ENCODE results near the gene ZNF652.

The ZNF652 gene

GRCh38 chr17:49258394-49258793 is 103.7 kb downstream of the ZNF652 start:
- no peak overlapping the region for H3K4me3 ChIP-seq (ENCODE audit: low read depth, low read length)
- TF ChIP-seq CTCF (IDR thresholded peaks at IDR 0.05; ENCODE audit: low read depth, low read length, missing control alignments), result no peak
- DNase-seq (ENCODE audit: low read depth), result no peak

GRCh38 chr17:49255125-49255524 is 106.9 kb downstream of the ZNF652 start:
- H3K4me3 ChIP-seq (ENCODE audit: low read depth, low read length), result no peak overlapping the region
- no peak for TF ChIP-seq CTCF (IDR thresholded peaks at IDR 0.05; ENCODE audit: low read depth, low read length, missing control alignments)

GRCh38 chr17:49254066-49254465 is 108.0 kb downstream of the ZNF652 start:
- no peak for DNase-seq (ENCODE audit: low read depth)
- no peak for TF ChIP-seq CTCF (IDR thresholded peaks at IDR 0.05; ENCODE audit: low read depth, low read length, missing control alignments)
- no peak overlapping the region for H3K4me3 ChIP-seq (ENCODE audit: low read depth, low read length)

More at GRCh38 chr17:49255125-49255524, 106.9 kb downstream of the ZNF652 start:
- DNase-seq (ENCODE audit: low read depth), result no peak

- no peak for DNase-seq (ENCODE audit: low read depth)
- no peak overlapping the region for H3K4me3 ChIP-seq (ENCODE audit: low read depth, low read length)
- TF ChIP-seq CTCF (IDR thresholded peaks at IDR 0.05; ENCODE audit: low read depth, low read length, missing control alignments), result no peak
These were observed 109.8 kb downstream of the ZNF652 start for GRCh38 chr17:49252148-49252695.

GRCh38 chr17:49249890-49250522 is 112.0 kb downstream of the ZNF652 start:
- no peak overlapping the region for H3K4me3 ChIP-seq (ENCODE audit: low read depth, low read length)
- TF ChIP-seq CTCF (IDR thresholded peaks at IDR 0.05; ENCODE audit: low read depth, low read length, missing control alignments), result no peak

GRCh38 chr17:49249292-49249794 is 112.7 kb downstream of the ZNF652 start:
- H3K4me3 ChIP-seq (ENCODE audit: low read depth, low read length), result no peak overlapping the region
- DNase-seq (ENCODE audit: low read depth), result no peak
- no peak for TF ChIP-seq CTCF (IDR thresholded peaks at IDR 0.05; ENCODE audit: low read depth, low read length, missing control alignments)

More at GRCh38 chr17:49249890-49250522, 112.0 kb downstream of the ZNF652 start:
- DNase-seq (ENCODE audit: low read depth), result no peak

- no peak for TF ChIP-seq CTCF (IDR thresholded peaks at IDR 0.05; ENCODE audit: low read depth, low read length, missing control alignments)
- DNase-seq (ENCODE audit: low read depth), result no peak
- no peak overlapping the region for H3K4me3 ChIP-seq (ENCODE audit: low read depth, low read length)
These were observed 114.1 kb downstream of the ZNF652 start for GRCh38 chr17:49247944-49248343.

All from GM12864 (cell line).